H1 (cell line): ENCODE results near the gene CHI3L1. TPM values are rescaled to one million over a fixed set of nuclear protein-coding genes. Genes with fewer than 3 reads are reported as not detected.

Experiments used
- ASH2L ChIP-seq: fragments of 200-600, 300-600 bp; sonication (generic); IDR thresholded peaks from one replicate; pipeline ENCODE4 v1.7.1; 2017; ENCODE audit warnings: low read length
- CBX8 ChIP-seq: fragments of 300-800, 300-1000 bp; sonication (generic); IDR thresholded peaks from 2 replicates; pipeline ENCODE4 v1.7.1; 2016; ENCODE audit warnings: low read depth, low read length, borderline replicate concordance
- CTCF ChIP-seq, 3 experiments: IDR thresholded peaks; 1 replicate in 2 of 3; 2 replicates in 1 of 3; pipeline versions ENCODE4 v1.5.1 to v1.6.1; 2011; ENCODE audit warnings: low read length in 3 of 3, mild to moderate bottlenecking in 3 of 3, inconsistent platforms in 2 of 3, low read depth in 1 of 3, moderate library complexity in 1 of 3; ENCODE audit not compliant: insufficient read depth in 1 of 3; ENCODE audit errors: control extremely low read depth in 1 of 3
- HDAC2 ChIP-seq, 2 experiments: fragments of 300-600 bp in 1 of 2; sonication (generic) in 1 of 2; IDR thresholded peaks; 2 replicates each; pipeline ENCODE4 v1.6.1; 2011 to 2012; ENCODE audit warnings: low read depth in 2 of 2, low read length in 2 of 2, mild to moderate bottlenecking in 2 of 2, moderate library complexity in 2 of 2, borderline replicate concordance in 1 of 2, inconsistent platforms in 1 of 2
- KDM5A ChIP-seq: fragments of 200-600 bp; IDR thresholded peaks from 2 replicates; pipeline ENCODE4 v1.7.1; 2012; ENCODE audit warnings: mild to moderate bottlenecking, low read length, inconsistent platforms, mixed read lengths
- PHF8 ChIP-seq: fragments of 200-600 bp; sonication (generic); conservative IDR thresholded peaks from 2 replicates; pipeline ENCODE4 v1.7.1; 2012; ENCODE audit warnings: low read depth, mild to moderate bottlenecking, inconsistent platforms, low read length, moderate library complexity
- RBBP5 ChIP-seq: IDR thresholded peaks from 2 replicates; pipeline ENCODE4 v1.7.1; 2012; ENCODE audit warnings: low read depth, mild to moderate bottlenecking, inconsistent platforms, low read length, moderate library complexity, borderline replicate concordance
- SIRT6 ChIP-seq: IDR thresholded peaks from one replicate; pipeline ENCODE4 v1.7.1; 2012; ENCODE audit warnings: low read length, inconsistent platforms
- SIX5 ChIP-seq: IDR thresholded peaks from 2 replicates; pipeline ENCODE4 v1.6.1; 2011; ENCODE audit warnings: mild to moderate bottlenecking, low read depth, low read length
- SP2 ChIP-seq: IDR thresholded peaks from 2 replicates; pipeline ENCODE4 v1.6.1; 2012; ENCODE audit warnings: mild to moderate bottlenecking, low read length, inconsistent platforms
- TBP ChIP-seq: IDR thresholded peaks from 2 replicates; pipeline ENCODE4 v1.6.1; 2011; ENCODE audit warnings: low read depth, low read length, improper control_type of control experiment
- TCF12 ChIP-seq: IDR thresholded peaks from 2 replicates; pipeline ENCODE4 v1.6.1; 2011; ENCODE audit warnings: low read depth, mild to moderate bottlenecking, low read length
- polyA plus RNA-seq, 7 experiments: library from polyadenylated mRNA; depleted of rRNA in 3 of 7; stranded (reverse) in 5 of 7; unstranded in 2 of 7; fragments of >200 nt in 5 of 7; fragments of 200-250 nt in 2 of 7; gene quantifications; 1 replicate in 5 of 7; 2 replicates in 1 of 7; 4 replicates in 1 of 7; pipeline versions ENCODE4 v1.2.1 to v1.2.3, GENCODE V29; 2011 to 2013; ENCODE audit warnings: missing spikeins in 2 of 7, mixed read lengths in 2 of 7
- total RNA-seq: library from RNA; stranded (reverse); fragmentation: NEBNext Ultra II Directional; extraction: Animal tissue kit (Norgen Biotek cat#: 25700); gene quantifications from 2 replicates; pipeline ENCODE4 v1.2.1, GENCODE V29; 2021

Gene CHI3L1
- total and polyA plus RNA-seq, 2 of the 8 experiments (the other 6 are each of a cell fraction or from before 2014, with no cell fraction given) = 1.0 TPM; not detected in 1

- no peak for TF ChIP-seq RBBP5
- no peak for TF ChIP-seq TCF12
- no peak for TF ChIP-seq CTCF (IDR thresholded peaks at IDR 0.05; ENCODE audit: control extremely low read depth in 1 of 3, insufficient read depth in 1 of 3, low read depth in 1 of 3, low read length in 3 of 3)
- TF ChIP-seq SIRT6 = no peak
- TF ChIP-seq TBP = no peak
- TF ChIP-seq HDAC2 (IDR thresholded peaks at IDR 0.05; ENCODE audit: borderline replicate concordance in 1 of 2, low read depth in 2 of 2, low read length in 2 of 2) = peak in 1 of 2 experiments; percentile 99; a peak in 2 of 4 replicates
- TF ChIP-seq CBX8 = no peak
- TF ChIP-seq PHF8 = no peak
- TF ChIP-seq SIX5 = no peak
- no peak for TF ChIP-seq KDM5A
- TF ChIP-seq ASH2L = no peak
- TF ChIP-seq SP2 = no peak
Measured at GRCh38 chr1:203150511-203151297, 35.8 kb downstream of the CHI3L1 start (continued).
